CD4-positive, alpha-beta T cell treated with Interleukin-4 for 4 hours (primary cell): ENCODE results near the gene BDKRB2.

Experiments used
- DNase-seq: peaks from one replicate; pipeline ENCODE4 v3.0.0-alpha.2; 2020

The BDKRB2 gene

DNA sequence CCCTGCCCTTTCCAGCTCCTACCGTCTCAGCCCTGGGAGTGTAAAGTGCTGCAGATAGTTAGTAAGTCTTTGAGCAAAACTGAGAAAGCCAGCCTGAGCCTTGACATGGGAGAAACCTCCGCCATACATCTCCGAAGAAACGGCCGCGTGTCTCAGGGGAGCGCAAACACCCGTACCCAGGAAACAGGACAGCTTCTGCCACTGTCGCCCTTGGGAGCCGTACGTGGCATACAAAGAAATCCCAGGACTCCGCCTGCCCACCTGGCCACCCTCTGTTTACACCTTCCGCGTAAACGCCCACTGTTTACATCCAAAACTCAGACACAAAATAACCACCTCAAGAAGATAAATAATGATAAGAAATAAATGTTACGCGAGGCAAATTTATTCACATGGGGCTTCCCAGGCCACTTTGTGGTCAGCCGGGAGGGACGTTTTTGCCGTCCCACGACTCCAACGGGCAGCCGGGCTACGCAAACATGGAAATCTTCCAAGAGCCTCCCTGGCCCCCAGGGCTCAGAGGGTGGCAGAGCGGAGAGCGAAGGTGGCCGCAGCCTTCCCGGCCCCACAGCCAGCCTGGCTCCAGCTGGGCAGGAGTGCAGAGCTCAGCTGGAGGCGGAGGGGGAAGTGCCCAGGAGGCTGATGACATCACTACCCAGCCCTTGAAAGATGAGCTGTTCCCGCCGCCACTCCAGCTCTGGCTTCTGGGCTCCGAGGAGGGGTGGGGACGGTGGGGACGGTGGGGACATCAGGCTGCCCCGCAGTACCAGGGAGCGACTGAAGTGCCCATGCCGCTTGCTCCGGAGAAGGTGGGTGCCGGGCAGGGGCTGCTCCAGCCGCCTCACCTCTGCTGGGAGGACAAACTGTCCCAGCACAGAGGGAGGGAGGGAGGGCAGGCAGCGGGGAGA, at the start of gene BDKRB2:
Gene BDKRB2, plus strand, starts transcription at position 689 of the 908 bp plus-strand sequence. CDS start 32,269 bp downstream, outside the sequence.
- no peak for DNase-seq

DNA sequence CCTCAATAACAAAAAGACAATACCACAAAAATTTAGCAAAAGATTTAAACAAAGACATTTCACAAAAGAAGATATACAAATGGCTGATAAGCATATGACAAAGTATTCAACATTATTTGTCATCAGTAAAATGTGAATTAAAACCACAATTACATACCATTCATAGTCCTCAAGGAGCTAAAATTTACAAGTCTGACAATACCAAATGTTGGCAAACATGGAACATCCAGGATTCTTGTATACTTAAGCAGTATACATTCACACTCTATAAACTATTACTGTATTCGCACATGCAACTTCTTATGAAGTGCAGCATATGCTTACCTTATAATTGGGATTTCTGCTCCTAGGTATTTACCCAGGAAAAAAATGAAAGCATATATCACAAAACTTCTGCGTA, 49.7 kb upstream of the BDKRB2 start:
- no peak for DNase-seq

DNA sequence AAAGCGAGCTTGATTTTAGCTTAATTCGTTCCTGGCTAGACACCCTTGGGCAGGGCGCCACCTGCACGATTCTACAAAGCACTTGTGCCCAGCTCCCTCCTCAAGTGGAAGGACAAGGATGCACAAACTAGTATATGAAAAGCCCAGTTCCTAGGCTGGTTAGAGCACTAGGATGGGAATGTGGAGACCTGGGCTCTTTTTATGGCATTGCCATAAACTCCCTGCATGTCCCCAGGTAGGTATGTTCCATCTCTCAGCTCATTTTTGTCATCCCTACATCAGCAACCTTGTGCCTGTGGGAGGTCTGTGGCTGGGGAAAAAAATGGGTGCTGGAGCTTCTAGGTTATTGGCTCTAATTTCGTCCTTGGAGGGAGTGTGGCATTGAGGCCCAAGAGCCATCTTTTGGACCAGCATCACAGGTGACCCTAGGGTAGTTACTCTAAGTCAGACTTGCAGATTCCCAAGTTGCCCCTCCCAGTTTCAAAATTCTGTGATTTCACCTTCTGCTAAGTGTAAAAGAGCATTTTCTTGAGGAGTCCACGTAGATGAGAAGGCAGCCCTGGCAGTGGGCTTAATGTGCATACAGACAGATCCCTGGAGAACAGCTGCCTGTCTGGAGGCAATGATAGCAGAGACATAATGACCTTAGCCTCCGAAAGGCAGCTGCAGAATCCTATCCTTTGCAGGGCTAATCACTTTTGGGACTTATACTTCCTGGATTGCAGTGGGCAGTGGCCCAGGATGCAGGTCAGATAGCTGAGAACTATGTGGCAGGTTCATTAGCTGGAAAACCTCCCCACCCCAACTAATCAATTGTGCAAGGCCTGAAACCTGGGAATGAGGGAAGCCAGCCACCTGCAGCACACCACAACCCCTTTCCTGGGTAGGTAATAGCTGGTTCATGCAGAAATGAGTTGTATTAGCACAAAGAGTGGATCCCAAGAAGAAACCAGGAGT, 47.6 kb upstream of the BDKRB2 start:
- no peak for DNase-seq

DNA sequence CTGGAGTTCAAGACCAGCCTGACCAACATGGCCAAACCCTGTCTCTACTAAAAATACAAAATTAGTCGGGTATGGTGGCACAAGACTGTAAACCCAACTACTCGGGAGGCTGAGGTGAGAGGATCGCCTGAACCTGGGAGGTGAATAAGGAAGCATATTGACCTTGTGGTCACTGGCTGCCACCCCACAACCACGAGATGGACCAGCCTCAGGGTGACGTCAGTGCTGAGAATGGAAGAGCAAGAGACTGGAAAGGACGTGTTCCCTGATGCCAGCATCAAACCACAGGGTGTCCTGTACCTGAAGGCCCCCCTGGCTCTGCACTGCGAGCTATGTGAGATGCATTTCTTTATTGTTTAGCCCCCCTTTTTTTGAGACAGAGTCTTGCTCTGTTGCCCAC, 45.9 kb upstream of the BDKRB2 start:
- DNase-seq: no peak

DNA sequence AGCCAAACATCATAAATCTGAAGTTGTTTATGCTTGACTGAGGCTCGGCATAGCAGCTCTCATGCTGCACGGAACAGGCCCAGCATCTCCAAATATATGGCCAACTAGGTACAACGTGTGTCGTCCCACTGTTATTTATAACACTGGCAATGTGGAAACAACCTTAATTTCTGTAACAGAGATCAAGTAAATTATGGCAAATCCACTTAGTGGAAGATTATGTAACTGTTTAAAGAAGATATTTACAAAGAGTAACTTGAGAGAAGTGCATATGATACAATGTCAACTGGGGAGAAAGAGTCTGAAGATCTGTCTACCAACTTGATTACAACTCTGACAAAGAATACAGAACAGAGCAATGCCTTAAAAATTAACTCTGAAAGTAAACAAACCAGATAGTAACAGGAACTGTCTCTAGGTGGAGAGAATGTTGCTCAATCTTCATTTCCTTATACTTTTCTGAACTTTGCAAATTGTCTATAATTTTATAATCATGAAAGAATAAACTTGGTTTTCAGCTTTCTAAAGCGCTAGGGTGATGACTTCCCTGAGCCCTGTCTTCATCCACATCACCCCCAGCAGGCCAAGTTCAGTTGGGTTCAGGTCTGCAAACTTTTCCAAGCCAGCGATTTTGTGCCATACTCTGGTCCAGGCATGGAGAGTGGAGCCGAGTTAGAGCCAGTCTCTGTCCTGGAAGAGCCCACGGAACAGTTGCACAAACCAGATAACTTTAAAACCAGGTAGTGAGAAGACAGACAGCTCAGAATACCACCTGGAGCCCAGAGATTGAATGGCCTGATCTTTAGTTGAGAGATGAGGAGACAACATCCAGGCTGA, 44.3 kb upstream of the BDKRB2 start:
- DNase-seq: no peak

DNA sequence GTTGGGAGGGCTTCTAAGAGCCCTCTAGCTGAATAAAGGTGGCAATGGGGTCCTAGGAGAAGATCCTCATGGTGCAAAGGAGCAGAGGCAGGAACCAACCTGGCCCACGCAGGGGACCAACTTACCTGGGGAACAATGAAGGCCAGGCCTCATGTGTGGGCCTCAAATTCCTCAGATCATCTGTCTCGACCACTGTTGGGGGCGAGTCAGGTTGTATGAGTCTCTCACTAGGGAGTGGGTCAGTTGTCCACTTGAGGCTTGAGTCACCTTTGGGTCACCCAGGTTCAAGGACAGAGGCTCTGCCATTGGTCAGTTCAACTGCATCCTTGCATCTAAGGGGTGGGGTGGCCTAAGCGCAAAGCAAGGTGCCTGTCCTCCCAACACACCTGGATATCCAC, 43.7 kb upstream of the BDKRB2 start:
- DNase-seq: no peak

DNA sequence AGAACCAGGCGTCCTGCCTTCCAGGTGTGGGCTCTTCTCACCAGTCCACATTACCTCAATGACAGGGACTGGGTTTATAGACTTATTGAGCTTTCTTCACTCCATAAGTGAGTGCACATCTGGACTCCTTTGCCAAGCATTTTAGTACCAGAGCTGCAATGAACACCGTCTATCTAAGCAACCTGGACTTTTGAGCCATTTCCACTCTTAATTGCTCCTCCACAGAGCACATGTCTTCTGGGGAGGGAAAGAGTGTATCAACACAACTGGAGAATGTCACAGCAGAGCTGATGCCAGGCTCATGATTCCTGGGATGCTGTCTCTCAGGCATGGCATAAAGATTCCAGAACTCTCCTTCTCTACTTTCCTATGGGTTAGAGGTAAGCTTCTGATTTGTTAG, 43.0 kb upstream of the BDKRB2 start:
- no peak for DNase-seq

DNA sequence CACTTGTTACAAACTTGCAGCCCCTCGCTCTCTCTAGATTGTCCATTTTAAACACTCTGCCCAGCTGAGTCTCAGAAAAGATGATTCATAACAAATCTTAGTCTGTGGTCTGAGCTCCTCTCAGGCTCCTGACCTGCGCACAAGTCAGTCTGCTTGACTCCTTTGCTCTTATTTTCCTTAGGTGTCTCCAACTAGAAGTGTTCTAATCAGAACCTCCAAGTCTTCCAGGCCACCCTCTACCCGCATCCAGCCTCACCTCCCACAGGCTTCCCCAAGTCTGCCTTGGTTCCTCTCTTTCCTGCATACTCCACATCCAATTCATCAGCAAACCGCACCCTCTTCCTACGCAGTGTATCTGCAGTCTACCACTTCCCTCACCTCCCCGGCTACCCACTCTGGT, 42.4 kb upstream of the BDKRB2 start:
- no peak for DNase-seq

DNA sequence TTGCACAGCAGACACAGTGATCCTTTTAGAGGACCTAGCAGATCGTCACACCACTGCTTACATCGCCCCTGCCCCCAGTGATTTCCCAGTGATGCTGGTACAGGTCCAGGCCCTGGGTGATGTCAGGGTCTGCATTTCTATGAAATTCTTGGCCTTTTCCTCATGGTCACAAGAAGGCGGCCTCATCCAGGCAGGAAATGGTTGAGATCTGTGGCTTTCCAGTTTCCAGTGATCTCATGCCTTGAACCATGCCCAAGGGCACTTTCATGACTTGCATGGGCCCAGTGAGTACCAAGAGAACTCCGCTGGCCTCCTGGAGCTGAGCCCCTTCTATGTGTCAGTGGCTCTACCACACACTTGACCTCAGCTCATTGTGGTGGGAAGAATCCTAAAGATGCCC, 41.9 kb upstream of the BDKRB2 start:
- no peak for DNase-seq

DNA sequence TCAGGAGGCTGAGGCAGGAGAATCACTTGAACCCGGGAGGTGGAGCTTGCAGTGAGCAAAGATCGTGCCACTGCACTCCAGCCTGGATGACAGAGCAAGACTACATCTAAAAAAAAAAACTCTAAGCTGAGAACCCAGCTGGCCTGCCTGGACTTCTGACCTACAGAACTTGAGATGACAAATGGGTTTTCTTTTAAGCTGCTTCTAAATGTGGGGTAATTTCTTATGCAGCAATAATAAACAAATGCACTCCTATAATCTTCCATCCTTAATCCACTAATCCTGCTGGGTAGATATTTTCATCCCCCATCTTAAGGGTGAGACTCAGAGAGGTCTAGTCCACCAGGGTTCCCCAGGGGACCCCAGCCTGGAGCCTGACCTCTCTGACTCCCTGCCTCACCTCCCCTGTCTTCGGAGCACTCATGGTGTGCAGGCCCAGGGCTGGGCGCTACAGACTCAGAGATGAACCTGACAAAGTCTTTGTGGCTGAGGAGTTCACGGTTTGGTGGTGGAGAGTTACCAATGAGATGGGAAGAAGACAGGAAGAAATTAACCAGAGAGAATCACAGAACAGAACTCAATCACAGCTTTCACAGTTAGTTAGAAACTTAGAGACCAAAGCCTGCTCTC, 39.7 kb upstream of the BDKRB2 start:
- DNase-seq: no peak

DNA sequence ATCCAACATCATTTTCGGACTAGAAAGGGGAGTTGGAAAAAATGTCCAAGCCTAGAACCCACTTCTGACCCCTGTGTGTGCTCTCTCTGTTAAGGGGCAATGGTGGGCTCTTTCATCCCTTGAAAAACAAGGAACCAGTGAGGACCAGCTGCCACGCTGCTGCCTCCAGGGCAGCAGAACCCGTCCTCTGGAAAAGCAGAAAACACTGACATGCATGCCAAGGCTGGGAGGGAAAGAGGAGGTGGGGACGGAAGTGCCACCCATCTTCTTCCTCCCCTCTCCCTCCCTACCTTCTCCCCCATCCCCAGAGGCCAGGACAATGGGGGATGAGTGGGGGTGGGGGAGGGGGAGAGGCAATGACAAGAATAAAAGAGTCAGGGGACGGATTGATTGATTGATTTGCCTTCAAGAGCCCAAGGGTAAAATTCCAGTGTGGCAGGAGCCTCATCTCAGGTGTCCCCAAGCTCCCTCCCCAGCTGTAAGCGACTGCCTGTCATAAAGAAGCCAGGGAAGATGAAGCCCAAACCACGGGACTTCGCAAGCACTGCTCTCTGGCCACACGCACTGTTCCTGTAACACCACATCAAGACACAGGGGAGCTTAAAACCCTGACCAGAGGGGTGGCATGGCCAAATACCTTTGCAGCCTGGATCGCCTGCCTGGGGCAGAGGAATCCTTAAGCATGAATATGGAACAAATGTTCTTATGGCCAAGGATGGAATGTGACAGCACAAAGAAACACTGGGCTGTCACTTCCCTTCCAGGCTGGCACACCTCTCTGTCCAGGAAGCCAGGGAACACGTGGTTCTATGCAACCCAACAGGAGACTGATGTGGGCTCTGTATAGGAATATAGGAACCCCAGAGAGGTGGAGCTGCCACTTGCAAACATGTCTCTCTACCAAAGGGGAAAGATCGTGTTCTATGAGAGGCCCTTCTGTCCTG, 38.9 kb upstream of the BDKRB2 start:
- DNase-seq: no peak

DNA sequence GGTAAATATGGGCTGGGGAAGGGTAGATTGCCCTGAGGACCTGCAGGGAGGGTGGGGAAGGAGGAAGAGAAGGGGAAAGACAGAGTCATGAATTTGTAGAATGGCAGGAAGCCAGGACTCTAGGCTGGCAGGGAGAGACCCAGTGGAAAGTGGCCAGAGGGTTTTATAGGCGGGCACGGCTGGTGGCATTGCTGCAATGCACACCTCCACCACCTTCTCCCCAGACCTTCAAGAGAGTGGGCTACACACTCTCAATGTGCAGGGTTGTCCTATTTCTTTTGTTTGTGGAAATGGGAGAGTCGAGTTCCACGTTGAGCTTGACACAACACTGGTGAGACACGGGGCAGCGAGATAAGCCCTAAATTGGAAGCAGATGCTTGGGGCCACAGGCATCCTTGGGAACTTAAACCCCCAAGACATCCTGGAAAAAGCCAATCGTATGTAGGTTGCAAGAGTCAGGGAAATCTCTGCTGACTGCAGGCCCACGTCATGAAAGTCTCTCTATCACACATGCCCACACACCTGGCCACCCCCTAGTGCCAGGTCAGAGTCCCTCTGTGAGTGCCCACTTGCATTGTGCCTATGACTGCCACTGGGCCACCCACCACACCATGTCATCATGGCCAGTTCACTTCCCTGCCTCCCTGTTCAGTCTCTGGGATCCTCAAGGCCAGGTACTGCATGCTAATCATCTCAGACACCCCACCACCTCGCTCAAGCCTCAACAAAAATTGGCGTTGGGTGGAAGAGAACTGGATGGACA, 38.0 kb upstream of the BDKRB2 start:
- DNase-seq: no peak

DNA sequence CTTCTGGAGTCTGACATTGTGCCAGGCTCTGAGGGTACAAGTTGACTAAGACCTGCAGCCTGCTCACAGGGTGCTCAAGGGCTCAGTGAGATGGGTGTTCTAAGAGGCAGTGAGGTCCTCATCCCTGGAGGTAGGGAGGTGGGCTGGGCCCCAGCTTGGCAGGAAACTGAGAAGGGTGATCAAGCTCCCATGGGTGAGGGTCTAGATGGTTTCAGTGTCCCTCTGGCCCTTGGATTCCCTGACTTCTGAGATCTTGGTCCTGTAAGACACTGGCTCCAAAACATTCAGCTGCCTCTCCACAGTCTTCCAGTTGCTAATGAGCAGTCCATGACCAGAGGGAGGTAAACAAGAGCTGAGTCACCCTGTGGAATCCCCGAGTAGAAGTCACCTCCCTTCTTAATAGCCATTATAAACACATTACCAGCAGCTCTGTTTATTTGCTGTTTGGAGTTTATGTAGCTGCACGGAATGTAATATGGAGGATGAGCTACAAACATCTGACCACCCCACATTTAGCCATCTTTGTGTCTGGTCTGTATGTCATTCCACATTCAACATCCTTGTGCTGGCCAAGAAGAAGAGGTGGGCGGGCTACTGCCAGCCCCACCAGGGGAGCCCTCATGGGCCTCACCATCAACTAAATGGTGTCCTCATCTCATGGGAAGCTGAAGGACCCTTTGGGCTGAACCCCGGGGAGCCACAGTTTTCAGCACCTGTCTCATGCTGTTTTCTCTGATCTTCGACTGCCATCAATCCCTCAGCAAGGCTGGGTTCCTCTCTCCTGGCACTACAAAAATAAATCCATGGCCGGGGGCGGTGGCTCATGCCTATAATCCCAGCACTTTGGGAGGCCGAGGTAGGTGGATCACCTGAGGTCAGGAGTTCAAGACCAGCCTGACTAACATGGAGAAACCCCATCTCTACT, 37.2 kb upstream of the BDKRB2 start:
- DNase-seq: no peak

DNA sequence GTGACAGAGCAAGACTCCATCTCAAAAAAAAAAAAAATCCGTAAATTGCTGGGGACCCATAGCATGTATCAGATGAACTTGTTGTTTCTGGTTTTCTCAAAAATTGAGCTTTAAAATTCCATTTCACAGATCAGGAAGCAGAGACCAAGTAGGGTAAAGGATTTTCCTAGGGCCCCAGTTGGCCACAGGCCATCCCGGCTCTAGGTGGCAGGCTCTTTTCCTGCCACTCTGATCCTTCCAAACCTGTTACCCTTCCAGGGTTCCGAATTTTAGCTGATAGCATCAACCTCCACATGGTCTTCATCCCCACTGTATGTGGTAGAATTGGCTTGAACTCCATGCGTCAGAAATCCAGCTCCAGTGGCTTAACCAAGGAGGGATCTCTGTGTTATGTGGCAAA, 36.1 kb upstream of the BDKRB2 start:
- DNase-seq: no peak

DNA sequence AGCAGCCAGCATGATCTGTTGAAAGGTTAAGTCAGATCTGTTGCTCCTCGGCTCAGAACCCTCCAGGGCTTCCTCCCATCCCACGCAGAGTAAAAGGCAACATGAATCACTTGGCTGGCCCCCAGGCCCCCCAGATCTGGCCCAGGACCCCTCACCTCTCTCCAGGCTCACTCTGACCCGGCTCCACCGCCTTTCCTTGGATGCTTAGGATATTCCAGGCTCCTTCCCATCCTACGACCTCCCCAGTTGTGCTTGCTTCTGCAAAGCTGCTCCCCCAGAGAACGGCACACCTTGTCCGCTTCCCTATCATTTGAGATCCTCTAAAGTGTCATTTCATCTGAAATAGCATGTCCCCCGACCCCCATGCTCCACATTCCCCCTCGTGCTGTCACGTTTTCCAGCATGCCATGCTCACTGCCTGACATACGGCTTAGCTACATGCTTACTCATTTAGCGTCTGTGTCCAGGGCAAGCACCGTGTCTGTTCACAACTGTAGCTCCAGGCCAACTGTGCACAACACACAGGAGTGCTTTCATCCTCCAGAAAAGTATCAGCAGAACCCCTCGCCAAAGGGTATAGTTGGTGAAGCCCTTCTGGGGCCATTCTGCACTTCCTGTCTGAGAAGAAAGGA, 33.6 kb upstream of the BDKRB2 start:
- no peak for DNase-seq

DNA sequence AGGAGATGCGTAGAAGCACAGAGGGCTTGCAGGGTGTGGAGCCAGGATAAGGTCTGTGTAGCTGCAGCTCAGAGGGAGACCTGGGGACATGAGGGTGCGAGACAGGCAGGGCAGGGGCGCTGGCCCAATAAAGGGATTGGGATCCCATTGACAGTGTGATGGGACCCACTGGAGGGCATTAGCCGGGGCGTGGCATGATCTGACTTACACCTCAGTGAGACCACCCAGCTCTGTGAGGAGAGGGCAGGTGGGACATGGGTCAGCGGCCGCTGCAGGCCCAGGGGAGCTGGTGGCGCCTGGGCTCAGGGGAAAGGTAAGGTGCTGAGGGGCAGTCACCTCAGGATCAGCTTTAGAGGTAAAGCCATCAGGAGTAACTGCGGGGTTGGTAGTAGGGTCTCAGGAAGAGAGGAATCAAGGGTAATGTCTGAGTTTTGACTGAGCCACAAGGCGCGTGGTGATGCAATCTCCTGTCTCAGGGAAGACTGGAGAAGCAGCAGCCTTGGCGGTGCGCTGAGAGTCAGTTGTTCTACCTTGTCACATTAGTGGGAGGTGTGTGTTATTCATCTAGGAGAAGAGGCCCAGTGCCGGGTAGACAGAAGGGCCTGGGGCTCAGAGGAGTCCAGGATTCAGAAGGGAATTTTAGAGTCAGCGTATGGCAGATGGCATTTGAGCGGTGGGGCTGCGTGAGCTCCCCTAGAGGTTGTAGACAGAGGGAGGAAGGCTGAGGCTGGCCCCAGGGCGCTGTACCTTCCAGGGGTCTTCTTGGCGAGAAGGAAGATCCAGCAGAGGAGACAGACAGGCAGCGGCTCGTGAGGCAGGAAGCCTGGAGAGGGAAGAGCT, 30.8 kb upstream of the BDKRB2 start:
- DNase-seq: no peak

DNA sequence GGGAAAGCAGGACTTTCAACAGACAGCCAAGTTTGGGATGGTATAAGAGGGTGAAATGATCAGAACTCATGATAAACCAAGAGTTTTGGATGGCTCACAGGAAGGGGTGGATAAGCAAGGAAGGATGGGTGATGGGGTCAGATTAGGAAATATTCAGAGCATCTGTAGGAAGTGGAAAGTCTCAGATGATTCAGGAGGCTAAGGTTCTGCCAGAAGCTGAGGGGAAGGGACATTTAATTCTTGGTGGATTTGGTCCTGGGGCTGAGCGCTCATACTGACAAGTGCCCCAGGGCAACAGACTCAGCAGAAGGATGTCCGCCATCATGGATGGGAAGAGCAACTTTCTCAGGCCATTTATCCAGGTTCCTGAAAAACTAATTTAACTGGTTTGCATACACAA, 28.4 kb upstream of the BDKRB2 start:
- DNase-seq: no peak

DNA sequence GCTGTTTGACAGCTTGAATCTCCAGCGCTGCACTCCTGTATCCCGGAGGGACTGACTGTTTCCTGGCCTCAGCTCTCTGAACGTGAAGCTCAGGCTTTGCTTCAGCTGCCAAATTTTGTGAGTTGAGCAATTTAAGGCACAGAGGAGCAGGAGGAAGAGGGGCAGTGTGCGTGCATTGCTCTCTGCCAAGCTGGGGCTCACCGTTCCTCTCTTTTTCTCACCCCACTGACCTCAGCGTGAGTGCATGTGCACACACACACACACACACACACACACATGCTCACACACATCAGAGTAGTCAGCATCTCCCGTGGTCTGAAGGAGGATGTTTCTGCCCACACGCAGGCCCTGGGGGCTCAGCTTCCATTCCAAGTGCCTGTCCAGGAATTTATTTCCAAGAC, 27.8 kb upstream of the BDKRB2 start:
- DNase-seq: no peak
